ENCODE measurements around the gene ADAM11.

Gene ADAM11

DNA sequence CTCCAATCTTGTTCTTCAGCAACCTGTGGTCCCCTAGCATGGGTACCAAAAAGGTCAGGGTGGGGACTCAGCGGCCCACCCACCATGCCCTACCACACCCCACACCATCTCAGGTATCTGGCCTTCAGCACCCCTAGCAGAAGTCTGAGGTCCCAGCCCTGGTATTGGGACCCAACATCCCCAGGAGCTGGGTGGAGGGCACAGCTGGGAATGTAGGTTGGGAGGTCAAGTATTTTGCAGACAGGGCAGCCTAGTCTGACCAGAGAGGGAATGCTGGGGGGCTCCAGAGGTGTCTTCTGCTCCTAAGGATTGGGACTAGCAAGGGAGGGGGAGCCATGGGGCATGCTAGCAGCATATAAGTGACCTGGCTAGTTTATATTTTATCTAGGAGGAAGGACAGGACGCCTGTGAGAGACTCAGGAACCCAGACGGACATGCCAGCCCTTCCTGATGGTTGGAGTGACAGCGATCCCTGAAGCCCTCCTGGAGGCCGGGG, 822 bp upstream of the ADAM11 start:
- DNase-seq (ENCODE audit: low spot score) = no peak

GRCh38 chr17:44759086-44759915, 513 bp downstream of the ADAM11 start:
- DNase-seq (ENCODE audit: low spot score) = no peak

DNA sequence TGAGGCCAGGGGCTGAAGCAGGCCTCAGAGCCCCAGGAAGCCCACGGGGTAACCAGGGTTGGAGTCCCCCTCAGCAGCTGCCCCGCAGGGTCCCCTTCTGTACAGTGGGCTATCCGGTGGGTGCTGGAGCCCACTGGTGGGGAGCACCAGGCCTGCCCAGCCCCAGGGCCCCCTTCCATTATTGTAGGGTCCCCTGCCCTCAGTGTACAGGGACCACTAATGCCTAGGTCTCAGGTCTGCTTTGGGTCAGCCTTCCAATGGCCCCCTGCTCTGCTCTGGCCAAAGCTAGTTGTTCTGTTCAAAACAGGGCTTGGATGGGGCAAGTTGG, 1.1 kb downstream of the ADAM11 start:
- no peak for DNase-seq (ENCODE audit: low spot score)

- DNase-seq (ENCODE audit: low spot score) = no peak
Measured at GRCh38 chr17:44760474-44761308, 1.9 kb downstream of the ADAM11 start.

- DNase-seq (ENCODE audit: low spot score) = no peak
Measured at GRCh38 chr17:44761932-44762810, 3.4 kb downstream of the ADAM11 start.

DNA sequence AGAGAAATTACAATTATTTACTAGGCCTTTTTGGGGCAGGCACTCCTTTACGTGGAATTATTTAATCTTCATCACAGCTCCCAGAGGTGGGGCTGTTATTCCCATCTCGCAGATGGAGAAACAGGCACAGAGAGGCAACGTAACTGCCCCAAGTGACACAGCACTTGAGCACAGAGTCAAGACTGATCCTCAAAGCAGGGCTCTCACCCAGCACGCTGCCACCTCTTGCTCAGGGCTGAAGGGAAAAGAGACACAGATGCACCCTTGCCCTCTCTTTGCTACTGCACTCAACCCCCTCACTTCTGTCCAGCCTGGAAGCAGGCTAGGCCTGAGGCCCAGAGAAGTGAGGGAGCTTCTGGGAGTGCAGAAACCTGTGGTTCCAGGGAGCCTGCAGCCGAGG, 4.4 kb downstream of the ADAM11 start:
- DNase-seq (ENCODE audit: low spot score) = no peak

DNA sequence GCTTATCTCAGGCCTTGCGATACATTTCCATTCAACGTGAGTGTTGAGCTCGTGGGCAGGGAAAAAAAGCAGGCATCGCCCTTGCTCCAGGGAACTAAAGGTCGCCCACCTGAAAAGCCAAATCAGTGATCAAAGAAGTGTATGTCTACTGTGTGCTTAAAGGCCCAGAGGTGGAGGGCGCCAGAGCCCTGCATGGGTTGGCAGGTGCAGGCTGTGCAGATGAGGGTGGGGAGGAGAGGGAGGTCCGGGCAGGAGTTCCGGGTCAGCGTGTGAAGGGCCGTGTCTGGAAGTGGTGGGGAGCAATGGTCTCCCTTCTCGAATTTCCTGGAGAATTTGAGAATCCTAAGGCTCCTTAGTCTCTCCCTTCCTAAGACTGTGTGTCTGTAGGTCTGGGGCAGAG, 7.2 kb downstream of the ADAM11 start:
- DNase-seq (ENCODE audit: low spot score) = no peak

- DNase-seq (ENCODE audit: low spot score) = no peak
Measured at GRCh38 chr17:44766409-44767038, 7.7 kb downstream of the ADAM11 start.

DNA sequence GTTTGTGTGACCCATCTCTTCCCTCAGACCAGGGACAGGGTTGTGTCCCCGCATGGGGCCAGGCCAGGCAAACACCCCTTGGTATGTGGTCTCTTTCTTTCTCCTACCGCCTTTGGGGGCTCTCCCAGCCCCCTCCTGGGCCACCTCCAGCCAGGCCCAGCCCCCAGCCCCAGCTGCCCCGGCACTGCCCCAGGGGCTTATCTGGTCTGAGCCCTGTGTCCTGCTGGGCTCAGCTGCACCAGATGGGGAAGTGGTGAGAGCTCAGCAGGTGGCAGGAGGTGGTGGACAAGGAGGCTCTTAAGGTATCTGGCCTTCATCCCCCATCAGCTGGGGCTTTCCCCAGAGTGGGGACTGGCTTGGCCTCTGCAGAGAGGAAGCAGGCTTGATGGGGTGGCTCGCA, 8.7 kb downstream of the ADAM11 start:
- DNase-seq (ENCODE audit: low spot score) = no peak

GRCh38 chr17:44768505-44769142, 9.8 kb downstream of the ADAM11 start:
- no peak for DNase-seq (ENCODE audit: low spot score)

DNA sequence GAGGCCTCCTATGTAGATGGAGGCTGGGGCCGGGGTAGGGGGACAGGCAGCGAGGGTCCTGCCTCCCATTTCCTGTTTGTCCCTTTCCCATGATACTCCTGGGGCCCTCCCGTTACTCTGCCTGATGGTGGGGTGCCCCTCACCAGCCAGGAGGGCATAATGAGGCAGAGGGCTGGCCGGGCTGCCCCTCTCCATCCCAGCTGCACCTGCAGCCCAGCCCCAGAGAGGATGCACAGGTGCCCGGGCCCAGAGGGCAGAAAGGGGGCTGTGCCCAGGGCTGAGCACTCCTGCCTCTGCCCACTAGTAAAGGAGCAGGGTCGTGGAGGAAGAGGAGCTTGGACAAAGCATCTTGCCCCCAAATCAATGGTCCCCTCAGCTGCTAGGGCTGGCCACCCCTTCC, 10.4 kb downstream of the ADAM11 start:
- DNase-seq (ENCODE audit: low spot score) = no peak

GRCh38 chr17:44769647-44770084, 10.9 kb downstream of the ADAM11 start:
- DNase-seq (ENCODE audit: low spot score) = no peak

DNA sequence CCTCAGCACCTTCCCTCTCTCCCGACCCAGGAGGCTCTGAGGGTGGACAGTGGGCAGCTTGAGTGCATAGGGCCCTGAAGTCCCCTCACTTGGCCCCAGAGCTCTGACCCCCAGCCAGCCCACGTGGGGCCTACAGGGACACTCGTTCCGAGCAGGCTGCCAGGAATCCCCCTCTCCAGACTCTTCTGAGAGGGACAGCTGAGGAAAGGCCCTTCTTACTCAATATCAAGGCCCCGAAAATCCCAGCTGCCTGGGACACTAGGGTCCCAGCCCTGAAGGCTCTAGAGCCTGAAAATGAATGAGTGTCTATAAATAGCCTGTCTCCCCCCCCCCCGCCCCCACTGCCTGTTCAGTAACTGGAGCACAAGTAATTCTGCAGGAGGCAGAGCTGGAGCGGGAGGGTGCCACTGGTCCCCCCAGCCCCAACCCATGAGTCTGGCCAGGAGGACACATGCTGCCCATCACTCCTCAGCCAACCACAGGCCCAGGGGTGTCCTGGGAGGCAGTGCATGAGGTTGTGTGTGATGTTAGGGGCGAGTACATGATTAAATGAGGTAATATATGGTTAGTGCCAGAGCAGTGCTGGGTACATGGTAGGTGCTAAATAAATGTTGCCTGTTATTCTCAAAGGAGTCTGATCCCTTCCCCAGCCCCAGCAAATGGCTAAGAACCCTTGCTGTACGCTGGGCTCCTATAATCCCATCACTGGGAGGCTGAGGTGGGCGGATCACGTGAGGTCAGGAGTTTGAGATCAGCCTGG, 11.6 kb downstream of the ADAM11 start:
- DNase-seq (ENCODE audit: low spot score) = no peak

GRCh38 chr17:44772308-44773045, 13.7 kb downstream of the ADAM11 start:
- DNase-seq (ENCODE audit: low spot score) = no peak

DNA sequence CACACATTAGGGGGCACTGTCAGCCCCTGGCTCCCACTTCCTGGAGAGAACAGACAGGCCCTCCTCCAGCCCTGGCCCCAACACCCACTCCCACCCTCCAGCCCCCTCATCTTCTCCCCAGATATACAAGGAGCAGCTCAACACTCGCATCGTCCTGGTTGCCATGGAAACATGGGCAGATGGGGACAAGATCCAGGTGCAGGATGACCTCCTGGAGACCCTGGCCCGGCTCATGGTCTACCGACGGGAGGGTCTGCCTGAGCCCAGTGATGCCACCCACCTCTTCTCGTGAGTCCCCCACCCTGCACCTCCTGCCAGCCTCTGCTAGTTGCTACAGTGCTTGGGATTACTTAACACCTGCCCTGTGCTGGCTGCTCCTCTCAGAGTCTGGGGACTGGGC, 14.4 kb downstream of the ADAM11 start:
- no peak for DNase-seq (ENCODE audit: low spot score)

DNA sequence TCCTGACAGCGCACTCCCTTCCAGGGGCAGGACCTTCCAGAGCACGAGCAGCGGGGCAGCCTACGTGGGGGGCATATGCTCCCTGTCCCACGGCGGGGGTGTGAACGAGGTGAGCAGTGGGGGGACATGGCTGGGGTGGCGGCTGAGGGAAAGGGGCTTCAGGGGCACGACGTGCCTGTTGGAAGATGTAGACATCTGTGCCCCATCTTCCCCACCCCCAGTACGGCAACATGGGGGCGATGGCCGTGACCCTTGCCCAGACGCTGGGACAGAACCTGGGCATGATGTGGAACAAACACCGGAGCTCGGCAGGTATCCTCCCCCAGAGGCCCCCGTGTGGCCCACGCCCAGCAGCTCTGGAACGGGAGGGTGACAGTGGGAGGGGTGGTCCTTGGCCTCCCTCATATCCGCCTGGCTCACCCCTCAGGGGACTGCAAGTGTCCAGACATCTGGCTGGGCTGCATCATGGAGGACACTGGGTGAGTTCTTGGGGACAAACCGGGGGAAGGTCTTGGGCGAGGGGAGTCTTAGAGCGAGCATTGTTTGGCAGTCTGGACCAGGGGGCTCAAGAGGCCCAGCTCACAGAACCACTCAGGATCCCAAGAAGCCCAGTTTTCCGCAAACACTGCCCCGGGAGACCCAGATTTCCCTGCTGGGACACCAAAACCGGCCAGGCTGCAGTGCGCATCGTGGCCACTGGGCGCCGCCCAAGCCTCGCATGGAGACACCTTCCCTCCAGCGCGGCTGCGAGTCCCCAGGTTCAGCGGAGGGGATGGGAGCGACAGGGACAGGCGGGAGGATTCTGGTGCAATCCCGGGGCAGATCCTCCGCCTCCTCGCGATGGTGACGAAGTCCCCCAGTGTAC, 15.7 kb downstream of the ADAM11 start:
- peak; percentile 80 for DNase-seq (ENCODE audit: low spot score)

DNA sequence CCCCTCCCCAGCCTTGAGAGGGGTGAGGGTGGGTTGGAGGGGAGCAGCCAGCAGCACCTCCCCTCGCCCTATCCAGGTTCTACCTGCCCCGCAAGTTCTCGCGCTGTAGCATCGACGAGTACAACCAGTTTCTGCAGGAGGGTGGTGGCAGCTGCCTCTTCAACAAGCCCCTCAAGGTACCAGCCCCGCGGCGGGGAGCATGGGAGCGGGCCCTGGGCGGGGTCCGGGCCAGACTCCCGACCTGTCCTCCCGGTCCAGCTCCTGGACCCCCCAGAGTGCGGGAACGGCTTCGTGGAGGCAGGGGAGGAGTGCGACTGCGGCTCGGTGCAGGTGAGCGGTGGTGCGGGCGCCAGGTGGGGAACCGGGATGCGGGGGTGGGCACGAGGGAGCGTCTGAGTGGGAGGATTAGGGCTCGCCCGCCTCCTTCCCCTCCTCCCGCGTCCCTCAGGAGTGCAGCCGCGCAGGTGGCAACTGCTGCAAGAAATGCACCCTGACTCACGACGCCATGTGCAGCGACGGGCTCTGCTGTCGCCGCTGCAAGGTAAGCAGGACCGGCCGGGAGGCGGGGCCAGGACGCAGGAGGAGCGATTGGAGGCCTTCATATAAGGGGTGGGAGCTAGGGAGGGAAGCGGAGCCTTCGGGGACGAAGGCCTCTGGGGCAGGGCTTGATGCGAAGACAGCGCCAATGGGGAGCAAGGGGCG, 16.5 kb downstream of the ADAM11 start:
- peak; percentile 99 for DNase-seq (ENCODE audit: low spot score)
